ENCODE data around the gene CNTROB.

The CNTROB gene

DNA sequence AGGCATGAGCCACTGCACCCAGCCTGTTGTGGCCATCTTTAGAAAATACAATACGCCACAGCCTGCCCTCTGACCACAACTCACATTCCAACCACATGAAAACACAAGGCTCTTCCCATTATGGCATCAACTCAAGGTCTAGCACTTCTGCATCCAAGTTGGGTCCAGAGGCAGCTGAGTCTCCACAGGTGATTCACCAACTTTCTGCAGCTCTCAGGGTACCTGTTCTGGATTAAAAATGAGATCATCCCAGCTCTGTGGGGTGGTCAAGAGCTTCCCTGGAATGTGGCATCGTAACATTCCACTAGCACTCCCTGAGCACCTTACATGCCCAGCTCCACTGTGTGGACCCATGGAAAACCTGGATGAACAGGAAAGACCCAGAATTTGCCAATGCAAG is 60.5 kb downstream of the CNTROB start:
- FAIRE-seq, result no peak

DNA sequence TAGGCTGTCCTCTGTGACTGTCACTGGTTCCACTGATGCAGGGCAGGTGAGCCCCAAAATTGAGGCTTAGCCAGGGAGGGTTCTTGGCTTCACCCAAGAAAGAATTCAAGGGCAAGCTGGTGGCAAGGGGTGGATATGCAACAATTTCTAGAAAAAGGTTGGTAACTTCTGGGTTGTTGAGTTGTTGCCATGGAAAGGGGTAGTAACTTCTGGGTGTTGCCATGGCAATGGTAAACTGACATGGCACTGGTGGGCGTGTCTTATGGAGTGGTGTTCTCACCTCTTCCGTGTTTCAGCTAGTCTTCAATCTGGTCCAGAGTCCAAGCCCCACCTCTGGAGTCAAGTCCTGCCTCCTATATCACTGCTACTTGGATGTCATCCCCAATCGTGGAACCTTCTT is 60.9 kb downstream of the CNTROB start:
- FAIRE-seq, result no peak

GRCh38 chr17:7993972-7994589 is 62.1 kb downstream of the CNTROB start:
- FAIRE-seq, result no peak

DNA sequence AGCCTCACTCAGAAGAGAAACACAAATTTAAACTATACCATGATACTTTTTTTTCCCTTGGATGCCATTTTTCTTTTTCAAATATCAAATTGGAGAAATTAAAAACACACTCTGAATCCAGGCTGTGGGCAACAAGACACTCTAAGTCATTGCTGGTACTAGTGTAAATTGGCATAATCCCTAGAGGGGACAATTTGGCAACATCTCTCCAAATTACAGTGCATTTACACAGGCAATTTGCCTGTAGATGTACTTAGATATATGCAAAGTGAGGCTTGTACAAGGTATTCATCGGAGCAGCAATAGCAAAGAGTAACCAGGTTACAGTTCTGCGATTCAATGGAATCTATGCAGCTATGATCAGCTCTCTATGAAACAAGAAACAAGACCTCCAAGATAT is 63.7 kb downstream of the CNTROB start:
- no peak for FAIRE-seq

- no peak for FAIRE-seq
Measured at GRCh38 chr17:7997186-7997585, 65.2 kb downstream of the CNTROB start.

All from islet of Langerhans (tissue), 1 donor.